Colonic mucosa (tissue), 4 donors: ENCODE measurements around the gene CEACAM6. TPM values are rescaled to one million over a fixed set of nuclear protein-coding genes. Genes with fewer than 3 reads are reported as not detected.
"Not testable (repeated sequence)": the region's sequence is repeated elsewhere in the genome, so short reads cannot be mapped to it uniquely, and the experiment has no call there.

Source experiments
- DNase-seq: peaks from one replicate; pipeline ENCODE4 v3.0.0-alpha.2; 2020
- H3K27ac ChIP-seq: fragments of 200-600 bp; one replicate; pipeline ENCODE4 v1.8.0; 2021
- H3K27me3 ChIP-seq: fragments of 200-600 bp; one replicate; pipeline ENCODE4 v1.8.0; 2021
- H3K36me3 ChIP-seq: fragments of 200-600 bp; one replicate; pipeline ENCODE4 v1.8.0; 2021
- H3K4me1 ChIP-seq: fragments of 200-600 bp; one replicate; pipeline ENCODE4 v1.8.0; 2021; ENCODE audit warnings: mild to moderate bottlenecking
- H3K4me3 ChIP-seq: fragments of 200-600 bp; one replicate; pipeline ENCODE4 v1.8.0; 2021
- H3K9ac ChIP-seq, 2 donors: one replicate each; pipeline ENCODE4 v1.7.0; 2013; ENCODE audit warnings: control low read depth in 2 of 2, low read depth in 2 of 2, low read length in 2 of 2
- H3K9me3 ChIP-seq: fragments of 200-600 bp; one replicate; pipeline ENCODE4 v1.8.0; 2021
- intact Hi-C: fragments of 100-400 bp; cut with DNase I; formaldehyde crosslinking; loops from one replicate; pipeline ENCODE4 v1.14.1; 2022
- total RNA-seq, 2 donors: library from RNA; stranded (reverse); fragmentation: NEBNext Ultra II Directional in 1 of 2; extraction: Animal tissue kit (Norgen Biotek cat#: 25700) in 1 of 2; gene quantifications; one replicate each; pipeline ENCODE4 v1.2.1, GENCODE V29; 2021
- TF ChIP-seq, protein P1 (sequence below): fragments of 200-600 bp; IDR thresholded peaks from one replicate; pipeline ENCODE4 v1.8.0; 2022; ENCODE audit warnings: antibody characterized with exemption, mild to moderate bottlenecking
- donor health status: healthy.
- donor health status: DM: no; HTN: no; CAD: no.
- donor health status: DM: no; HTN: no; CAD: no.

CEACAM6 gene
- total RNA-seq, 2 donors from 2014 or later: 260 to 655 TPM

DNA sequence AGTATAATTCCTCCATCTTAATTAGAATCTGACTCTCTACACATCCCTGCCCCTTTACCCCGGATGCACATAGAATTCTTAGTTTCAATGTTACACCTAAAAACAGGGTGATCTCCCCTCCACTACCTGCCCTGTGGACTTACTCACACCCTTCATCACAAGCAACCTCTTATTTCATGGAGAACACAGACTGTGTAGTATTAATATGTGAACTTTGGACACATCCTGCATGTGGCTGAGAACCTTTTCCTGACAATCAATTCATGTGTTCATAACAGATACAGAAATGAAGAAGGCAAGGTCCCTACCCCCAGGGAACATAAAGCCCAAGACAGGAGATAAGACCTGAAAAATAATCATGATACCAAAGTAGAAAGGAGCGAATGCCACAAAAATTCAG, 11.8 kb downstream of the CEACAM6 start:
- H3K9me3 ChIP-seq: no peaks in the 10 kb centered on the region
- H3K27me3 ChIP-seq: no peaks in the 10 kb centered on the region
- no peak overlapping the region for H3K4me3 ChIP-seq
- intact Hi-C loops: no loop called here
- TF ChIP-seq, protein P1, sequence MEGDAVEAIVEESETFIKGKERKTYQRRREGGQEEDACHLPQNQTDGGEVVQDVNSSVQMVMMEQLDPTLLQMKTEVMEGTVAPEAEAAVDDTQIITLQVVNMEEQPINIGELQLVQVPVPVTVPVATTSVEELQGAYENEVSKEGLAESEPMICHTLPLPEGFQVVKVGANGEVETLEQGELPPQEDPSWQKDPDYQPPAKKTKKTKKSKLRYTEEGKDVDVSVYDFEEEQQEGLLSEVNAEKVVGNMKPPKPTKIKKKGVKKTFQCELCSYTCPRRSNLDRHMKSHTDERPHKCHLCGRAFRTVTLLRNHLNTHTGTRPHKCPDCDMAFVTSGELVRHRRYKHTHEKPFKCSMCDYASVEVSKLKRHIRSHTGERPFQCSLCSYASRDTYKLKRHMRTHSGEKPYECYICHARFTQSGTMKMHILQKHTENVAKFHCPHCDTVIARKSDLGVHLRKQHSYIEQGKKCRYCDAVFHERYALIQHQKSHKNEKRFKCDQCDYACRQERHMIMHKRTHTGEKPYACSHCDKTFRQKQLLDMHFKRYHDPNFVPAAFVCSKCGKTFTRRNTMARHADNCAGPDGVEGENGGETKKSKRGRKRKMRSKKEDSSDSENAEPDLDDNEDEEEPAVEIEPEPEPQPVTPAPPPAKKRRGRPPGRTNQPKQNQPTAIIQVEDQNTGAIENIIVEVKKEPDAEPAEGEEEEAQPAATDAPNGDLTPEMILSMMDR: no peak
- no peaks in the 10 kb centered on the region for H3K4me1 ChIP-seq
- H3K36me3 ChIP-seq: no peaks in the 10 kb centered on the region
- H3K9ac ChIP-seq: no peak overlapping the region
- DNase-seq: no peak
- no peak overlapping the region for H3K27ac ChIP-seq

DNA sequence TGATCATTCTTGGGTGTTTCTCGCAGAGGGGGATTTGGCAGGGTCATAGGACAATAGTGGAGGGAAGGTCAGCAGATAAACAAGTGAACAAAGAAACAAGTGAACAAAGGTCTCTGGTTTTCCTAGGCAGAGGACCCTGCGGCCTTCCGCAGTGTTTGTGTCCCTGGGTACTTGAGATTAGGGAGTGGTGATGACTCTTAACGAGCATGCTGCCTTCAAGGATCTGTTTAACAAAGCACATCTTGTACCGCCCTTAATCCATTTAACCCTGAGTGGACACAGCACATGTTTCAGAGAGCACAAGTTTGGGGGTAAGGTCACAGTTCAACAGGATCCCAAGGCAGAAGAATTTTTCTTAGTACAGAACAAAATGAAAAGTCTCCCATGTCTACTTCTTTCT, 12.8 kb downstream of the CEACAM6 start:
- H3K4me3 ChIP-seq, H3K36me3 ChIP-seq, H3K4me1 ChIP-seq, intact Hi-C loops, H3K27me3 ChIP-seq, H3K27ac ChIP-seq, H3K9me3 ChIP-seq, H3K9ac ChIP-seq, DNase-seq: not testable (repeated sequence)

DNA sequence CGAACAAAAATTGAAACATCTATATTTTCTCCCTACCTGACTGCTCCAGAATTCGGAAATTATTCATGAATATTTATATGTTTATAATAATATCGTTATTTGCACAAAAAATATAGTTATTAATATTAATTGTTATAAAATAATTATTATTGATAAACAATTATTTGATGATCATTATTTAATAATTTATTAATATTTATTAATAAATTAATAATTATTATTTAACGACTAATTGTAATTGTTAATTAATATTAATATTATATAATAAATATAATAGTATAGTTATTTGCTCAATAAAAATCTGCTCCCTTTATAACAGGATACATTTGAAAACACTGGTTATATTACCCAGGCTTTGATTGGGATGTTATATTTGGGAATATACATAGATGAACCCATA, 14.3 kb downstream of the CEACAM6 start:
- intact Hi-C loops: no loop called here

DNA sequence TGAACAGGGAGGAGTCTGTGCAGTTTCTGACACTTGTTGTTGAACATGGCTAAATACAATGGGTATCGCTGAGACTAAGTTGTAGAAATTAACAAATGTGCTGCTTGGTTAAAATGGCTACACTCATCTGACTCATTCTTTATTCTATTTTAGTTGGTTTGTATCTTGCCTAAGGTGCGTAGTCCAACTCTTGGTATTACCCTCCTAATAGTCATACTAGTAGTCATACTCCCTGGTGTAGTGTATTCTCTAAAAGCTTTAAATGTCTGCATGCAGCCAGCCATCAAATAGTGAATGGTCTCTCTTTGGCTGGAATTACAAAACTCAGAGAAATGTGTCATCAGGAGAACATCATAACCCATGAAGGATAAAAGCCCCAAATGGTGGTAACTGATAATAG, 16.1 kb downstream of the CEACAM6 start:
- H3K27ac ChIP-seq: peak overlapping the region; percentile 81
- peaks cover 4% of the 10 kb centered on the region for H3K4me1 ChIP-seq
- intact Hi-C loops: no loop called here
- no peak overlapping the region for H3K9ac ChIP-seq
- no peak for DNase-seq
- TF ChIP-seq, protein P1: no peak
- H3K36me3 ChIP-seq: no peaks in the 10 kb centered on the region
- no peak overlapping the region for H3K4me3 ChIP-seq
- no peaks in the 10 kb centered on the region for H3K27me3 ChIP-seq
- no peaks in the 10 kb centered on the region for H3K9me3 ChIP-seq

More for the DNA sequence above, 14.3 kb downstream of the CEACAM6 start:
- Histone ChIP-seq H3K36me3 (no peaks in the 10 kb centered on the region), H3K27me3 (no peaks in the 10 kb centered on the region), H3K4me3 (no peak overlapping the region), H3K4me1 (no peaks in the 10 kb centered on the region), H3K9me3 (no peaks in the 10 kb centered on the region), H3K27ac (no peak overlapping the region), H3K9ac (no peak overlapping the region)
- no peak for DNase-seq
- TF ChIP-seq, protein P1: no peak

DNA sequence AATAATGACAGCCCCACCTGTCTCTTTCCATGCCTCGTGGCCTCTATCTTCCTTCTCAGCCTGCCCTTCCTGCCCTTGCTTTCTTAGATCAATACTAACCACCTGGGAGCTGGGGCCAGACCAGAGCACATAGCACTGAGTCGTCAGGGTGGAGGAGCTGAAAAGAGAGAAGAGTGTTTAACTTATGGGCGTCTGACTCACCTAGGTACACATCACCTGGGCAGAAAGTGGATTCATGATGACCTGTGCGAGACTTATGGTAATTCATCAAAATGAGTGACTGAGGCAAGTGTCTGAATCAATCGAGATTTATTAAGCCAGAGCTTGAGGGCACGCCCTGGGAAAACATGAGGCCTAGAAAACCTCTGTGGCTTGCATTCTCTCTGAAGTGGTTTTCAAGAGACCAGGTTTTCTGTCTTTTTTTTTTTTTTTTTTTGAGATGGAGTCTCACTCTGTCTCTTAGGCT, 19.2 kb downstream of the CEACAM6 start:
- peak; percentile 88 for DNase-seq
- no peaks in the 10 kb centered on the region for H3K9me3 ChIP-seq
- peak overlapping the region; percentile 93 for H3K27ac ChIP-seq
- intact Hi-C loops: no loop called here
- TF ChIP-seq, protein P1: no peak
- H3K27me3 ChIP-seq: no peaks in the 10 kb centered on the region
- no peaks in the 10 kb centered on the region for H3K36me3 ChIP-seq
- no peak overlapping the region for H3K4me3 ChIP-seq
- peaks cover 4% of the 10 kb centered on the region for H3K4me1 ChIP-seq
- peak overlapping the region in 1 of 2 donors; percentile 26 for H3K9ac ChIP-seq

DNA sequence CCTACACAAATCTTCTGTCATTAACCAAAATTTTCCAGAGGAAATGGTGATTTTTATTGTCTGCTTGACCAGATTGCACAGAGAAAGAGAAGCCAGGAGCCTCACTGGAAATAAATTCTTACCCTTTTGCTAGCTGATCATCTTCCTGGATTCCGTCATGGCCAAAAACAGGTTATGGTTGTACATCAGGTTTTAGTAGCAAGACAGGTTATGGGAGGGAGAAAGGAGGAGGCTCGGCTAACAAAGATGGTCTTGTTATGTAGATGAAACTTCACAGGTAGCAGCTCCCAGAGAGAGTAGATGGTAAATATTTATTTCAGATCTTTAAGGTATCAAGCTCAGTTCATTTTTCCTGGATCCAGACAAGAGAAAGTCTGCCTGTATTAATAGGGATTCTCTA, 21.4 kb downstream of the CEACAM6 start:
- no peaks in the 10 kb centered on the region for H3K36me3 ChIP-seq
- H3K4me3 ChIP-seq: no peak overlapping the region
- H3K27me3 ChIP-seq: no peaks in the 10 kb centered on the region
- intact Hi-C loops: no loop called here
- DNase-seq: no peak
- TF ChIP-seq, protein P1: no peak
- H3K27ac ChIP-seq: no peak overlapping the region
- H3K9ac ChIP-seq: no peak overlapping the region
- H3K9me3 ChIP-seq: no peaks in the 10 kb centered on the region
- peaks cover 4% of the 10 kb centered on the region for H3K4me1 ChIP-seq
